GM21528 (cell line): ENCODE data around the gene PIP4K2A.
"Not testable (repeated sequence)": the region's sequence is repeated elsewhere in the genome, so short reads cannot be mapped to it uniquely, and the experiment has no call there.

ENCODE experiments used
- ATAC-seq: cut with Tn5 transposase; IDR thresholded peaks from one replicate; pipeline ENCODE4 v1.9.1; 2021; ENCODE audit warnings: mild to moderate bottlenecking, moderate library complexity; ENCODE audit not compliant: unreplicated experiment, low FRiP score

The PIP4K2A gene

GRCh38 chr10:22697800-22698199 lies 16.6 kb downstream of the PIP4K2A start:
- no peak for ATAC-seq

DNA sequence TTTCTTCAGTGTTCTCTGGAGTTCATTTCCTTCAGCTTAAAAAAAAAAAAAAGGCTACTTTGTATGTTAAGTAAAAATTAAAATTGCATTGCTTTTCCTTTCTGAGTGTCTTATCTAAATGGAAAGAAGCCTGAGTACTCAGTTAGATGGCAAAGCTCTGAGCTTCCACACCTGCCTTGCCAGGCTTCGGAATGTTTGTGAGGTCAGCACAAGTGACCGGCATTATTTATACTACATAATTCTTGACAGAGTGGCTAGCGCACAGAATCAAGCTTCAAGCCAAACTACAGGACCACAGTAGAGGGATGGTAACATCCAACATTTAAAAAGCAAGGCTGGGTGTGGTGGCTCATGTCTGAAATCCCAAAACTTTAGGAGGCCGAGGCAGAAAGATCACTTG lies 17.3 kb downstream of the PIP4K2A start:
- no peak for ATAC-seq

DNA sequence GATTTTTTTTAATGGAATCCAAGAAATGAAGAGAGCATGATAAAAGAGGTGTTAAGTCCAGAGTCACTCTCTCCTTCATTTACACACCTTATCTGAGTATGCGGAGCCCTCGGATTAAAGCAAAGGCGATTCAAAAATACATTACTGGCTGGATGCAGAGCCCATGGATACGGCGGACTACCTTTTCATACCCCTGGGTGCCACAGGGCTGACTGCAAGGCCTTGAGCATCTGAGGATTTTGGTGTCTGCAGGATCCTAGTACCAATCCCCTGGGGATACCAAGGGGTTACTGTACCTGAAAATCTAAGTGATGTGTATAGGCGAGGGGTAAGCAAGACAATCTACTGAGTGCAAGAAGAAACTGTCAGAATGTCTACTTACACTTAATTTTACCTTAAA lies 20.5 kb downstream of the PIP4K2A start:
- no peak for ATAC-seq

DNA sequence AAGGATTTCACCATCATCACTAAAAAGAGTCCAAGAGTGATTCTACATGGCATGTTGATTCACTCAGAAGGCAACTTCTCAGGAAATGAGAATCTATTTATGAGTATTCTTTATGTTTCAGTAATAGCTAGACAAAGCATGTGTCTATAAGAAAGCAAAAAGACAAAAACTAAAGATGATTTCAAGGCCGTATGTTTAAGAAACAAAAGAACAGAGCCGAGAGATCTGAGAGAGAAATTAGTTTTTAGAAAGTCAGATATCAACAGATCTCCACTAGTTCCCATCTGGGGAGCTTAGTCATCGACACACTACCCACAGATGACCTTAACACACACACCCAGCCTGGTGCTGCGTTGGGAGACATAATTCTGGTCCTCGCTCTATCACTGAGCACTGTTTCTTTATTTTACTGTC lies 21.0 kb downstream of the PIP4K2A start:
- ATAC-seq: no peak

DNA sequence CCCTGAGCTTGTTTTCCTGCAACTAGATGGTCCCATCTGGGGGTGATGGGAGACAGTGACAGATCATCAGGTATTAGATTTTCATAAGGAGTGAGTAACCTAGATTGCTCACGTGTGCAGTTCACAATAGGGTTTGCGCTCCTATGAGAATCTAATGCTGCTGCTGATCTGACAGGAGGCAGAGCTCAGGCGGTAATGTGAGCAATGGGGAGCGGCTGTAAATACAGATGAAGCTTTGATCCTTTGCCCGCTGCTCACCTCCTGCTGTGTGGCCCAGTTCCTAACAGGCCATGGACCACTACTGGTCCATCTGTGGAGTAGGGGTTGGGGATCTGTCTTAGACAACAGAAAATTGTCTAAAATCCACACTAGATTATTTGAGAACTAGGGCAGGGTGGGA lies 22.3 kb downstream of the PIP4K2A start:
- not testable (repeated sequence) for ATAC-seq

GRCh38 chr10:22690614-22691431 lies 23.6 kb downstream of the PIP4K2A start:
- no peak for ATAC-seq

DNA sequence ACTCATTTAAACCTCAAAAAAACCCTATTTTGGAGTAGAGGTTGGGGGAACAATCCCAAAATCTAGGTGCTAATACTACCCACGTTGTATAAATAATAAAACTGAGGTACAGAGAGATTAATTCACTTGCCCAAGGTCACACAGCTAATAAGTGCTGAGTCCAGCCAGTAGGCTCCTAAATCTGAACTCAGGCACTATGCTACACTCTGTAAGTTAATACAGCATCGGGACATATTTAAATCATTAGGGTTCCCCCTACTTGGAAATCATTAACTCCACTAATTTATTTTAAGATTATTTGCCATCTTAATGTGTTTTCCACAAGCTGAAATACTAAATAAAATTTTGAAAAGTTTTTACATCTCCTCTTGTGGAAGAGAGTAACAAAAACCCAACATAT lies 24.2 kb downstream of the PIP4K2A start:
- no peak for ATAC-seq

DNA sequence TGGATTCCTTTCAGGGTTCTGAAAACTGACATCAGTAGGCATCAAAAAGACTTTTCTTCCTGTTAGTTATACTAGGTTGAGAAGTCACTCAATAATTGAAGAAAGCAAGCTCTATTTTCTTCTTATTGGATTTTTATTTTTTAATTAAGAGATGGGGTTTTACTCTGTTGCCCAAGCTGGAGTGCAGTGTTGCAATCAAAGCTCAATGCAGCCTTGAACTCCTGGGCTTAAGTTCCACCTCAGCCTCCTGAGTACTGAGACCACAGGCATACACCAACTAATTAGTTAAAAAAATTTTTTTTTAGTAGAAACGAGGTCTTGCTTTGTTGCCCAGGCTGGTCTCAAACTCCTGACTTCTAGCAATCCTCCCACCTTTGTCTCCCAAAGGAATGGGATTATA lies 28.0 kb downstream of the PIP4K2A start:
- ATAC-seq: no peak

DNA sequence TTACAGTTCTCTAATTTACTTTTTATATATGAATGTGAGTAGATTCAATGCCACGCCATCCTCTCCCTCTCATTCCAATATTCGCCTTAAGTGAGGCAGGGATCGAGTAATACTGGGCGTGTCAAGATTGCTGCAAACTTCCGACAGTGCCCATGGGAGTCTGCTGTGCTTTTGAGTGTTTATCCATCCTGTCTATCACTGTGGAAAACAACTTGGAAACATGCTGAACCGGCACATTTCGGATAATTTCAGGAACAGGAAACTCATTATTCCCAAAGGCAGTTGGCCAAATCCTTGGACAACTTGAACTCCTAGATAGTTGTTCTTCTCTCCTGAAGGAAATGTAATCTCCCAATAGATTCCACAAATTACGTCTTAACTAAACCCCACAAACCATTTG lies 28.5 kb downstream of the PIP4K2A start:
- ATAC-seq: no peak

DNA sequence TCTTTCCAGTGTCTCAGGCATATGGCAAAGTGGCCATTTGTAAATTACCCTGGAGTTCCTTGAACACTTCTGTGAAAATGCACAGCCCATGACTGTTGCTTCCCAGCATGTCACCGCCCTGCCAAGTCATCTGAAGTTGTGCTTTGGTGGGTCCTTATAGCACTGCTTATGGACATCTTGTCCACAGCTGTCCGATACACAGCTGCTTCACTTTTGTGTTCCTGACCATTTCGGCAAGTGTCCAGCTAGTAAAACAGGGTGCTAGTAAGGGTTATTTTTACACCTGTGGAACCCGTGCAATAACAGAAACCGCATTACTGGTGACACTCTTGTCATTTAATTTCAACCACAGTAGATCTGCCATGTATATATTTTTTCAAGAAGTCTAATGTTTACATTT lies 29.7 kb downstream of the PIP4K2A start:
- no peak for ATAC-seq

GRCh38 chr10:22683140-22683389 lies 31.3 kb downstream of the PIP4K2A start:
- peak; percentile 71 for ATAC-seq

- ATAC-seq: no peak
Measured at GRCh38 chr10:22682237-22683139, 31.9 kb downstream of the PIP4K2A start.

GRCh38 chr10:22681783-22682183 lies 32.6 kb downstream of the PIP4K2A start:
- no peak for ATAC-seq

- ATAC-seq: no peak
Measured at GRCh38 chr10:22681301-22681700, 33.1 kb downstream of the PIP4K2A start.

GRCh38 chr10:22679608-22680007 lies 34.8 kb downstream of the PIP4K2A start:
- no peak for ATAC-seq

- no peak for ATAC-seq
Measured at GRCh38 chr10:22677333-22677732, 37.0 kb downstream of the PIP4K2A start.

DNA sequence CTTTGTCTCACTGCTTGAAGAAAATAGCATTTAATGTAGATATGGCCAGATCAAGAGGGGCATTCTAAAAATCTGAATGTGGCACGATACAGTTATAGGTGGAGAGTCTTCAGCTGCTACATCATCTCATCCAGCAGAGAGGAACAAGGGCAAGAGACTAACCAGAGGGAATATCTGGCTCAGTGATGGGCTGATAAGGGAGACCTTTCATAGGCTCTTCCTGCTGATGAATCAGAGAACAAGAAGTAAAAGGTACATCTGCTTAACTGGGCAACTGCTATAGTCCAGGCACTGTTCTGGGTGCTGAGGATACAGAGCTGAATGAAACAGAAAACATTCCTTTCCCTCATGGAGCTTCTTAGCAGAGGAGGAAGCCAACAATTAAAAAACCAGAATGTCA lies 37.9 kb downstream of the PIP4K2A start:
- ATAC-seq: no peak

DNA sequence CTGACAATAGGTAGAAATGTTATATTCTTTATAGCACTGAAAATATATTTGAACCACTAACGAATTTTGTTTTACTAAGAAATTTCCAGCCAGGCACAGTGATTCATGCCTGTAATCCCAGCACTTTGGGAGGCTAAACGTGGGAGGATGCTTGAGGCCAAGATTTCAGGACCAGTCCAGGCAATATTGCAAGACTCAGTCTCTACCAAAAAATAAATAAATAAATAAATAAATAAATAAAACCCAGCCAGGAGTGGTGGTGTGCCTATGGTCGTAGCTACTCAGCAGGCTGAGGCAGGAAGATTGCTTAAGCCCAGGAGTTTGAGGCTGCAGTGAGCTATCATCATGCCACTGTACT lies 39.8 kb downstream of the PIP4K2A start:
- ATAC-seq: no peak

DNA sequence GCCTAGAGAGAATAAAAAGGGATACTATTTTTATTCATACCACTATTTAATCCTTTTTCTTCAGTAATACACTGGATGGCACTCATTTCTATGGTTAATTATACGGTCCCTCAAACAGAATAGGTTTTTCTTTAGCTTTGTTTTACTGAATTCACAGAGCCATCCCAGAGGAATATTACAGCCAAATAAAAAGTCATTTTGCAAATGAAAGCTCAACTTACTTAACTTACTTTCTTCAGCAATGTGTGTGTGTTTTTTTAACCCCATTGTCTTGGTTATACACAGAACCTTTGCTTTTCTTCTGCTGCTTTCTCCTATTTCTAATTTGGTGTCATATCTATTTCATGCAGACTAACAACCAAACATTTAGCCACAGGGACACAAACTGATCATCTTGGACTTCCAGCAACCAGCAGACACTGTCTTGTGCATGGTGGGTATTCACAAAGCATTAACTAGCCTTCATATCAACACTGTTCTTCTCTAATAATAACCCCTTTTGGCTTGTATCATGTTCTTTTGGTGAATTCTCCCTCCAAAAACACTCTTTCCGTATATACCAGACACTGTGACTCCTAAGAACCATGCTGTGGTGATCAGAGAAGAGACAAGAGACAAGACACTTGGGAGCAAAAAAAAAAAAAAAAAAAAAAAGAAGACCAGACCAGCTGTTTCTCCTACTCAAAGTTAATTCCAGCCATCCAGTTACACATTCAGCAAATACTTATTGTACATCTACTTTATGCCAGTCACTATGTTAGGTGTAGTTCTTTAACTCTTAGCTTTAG lies 40.4 kb downstream of the PIP4K2A start:
- no peak for ATAC-seq

GRCh38 chr10:22673091-22673392 lies 41.3 kb downstream of the PIP4K2A start:
- ATAC-seq: no peak

DNA sequence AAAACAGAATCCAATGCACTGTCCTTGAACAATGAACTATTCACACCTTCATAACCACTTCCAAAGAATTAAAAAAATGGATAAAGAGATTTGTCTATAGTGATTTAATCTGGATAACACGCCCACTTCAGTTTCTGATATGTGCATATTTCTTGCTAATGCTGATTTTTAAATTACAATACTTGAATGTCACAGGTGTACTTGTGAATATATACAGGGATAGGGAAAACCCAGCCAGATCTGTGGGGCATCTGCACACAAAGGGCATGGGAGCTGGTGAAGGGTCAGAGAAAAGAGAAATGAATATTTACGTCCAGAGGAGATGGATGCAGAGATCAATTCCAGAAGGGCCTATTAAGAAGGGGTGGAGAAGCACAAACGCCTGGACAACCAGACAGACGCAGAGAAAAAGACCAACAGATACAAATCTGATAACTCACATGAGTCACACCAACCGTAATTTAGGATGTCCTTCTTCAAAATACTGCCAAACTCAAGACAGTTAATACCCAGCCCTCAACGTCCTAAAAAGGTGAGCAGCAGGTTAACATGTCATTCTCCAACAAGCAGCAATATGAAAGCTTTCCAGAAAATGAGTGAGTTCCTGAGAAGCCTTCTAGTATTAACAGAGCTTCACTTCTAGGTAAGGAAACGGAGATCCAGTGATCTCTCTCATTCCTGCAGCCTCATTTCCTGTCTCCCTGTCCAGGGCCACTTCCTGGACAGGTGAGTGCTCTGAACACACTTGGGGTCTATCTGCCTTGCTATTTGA lies 41.9 kb downstream of the PIP4K2A start:
- ATAC-seq: no peak
